Measurements from ENCODE around the gene DPYD. TPM values are rescaled to one million over a fixed set of nuclear protein-coding genes. Genes with fewer than 3 reads are reported as not detected.

The DPYD gene
- total RNA-seq, 2 donors from 2014 or later = 4.9 to 11.7 TPM

- no peaks in the 10 kb centered on the region for H3K36me3 ChIP-seq
- DNase-seq = no peak
- no peak overlapping the region for H3K9ac ChIP-seq (ENCODE audit: low read depth in 2 of 2, low read length in 2 of 2)
- no peaks in the 10 kb centered on the region for H3K27me3 ChIP-seq
- no peak overlapping the region for H3K4me3 ChIP-seq
- no peak overlapping the region for H3K27ac ChIP-seq
- no peak for TF ChIP-seq CTCF (IDR thresholded peaks at IDR 0.05)
- intact Hi-C loops (cut with DNase I) = no loop called here
- H3K9me3 ChIP-seq = no peaks in the 10 kb centered on the region
- H3K4me1 ChIP-seq = no peaks in the 10 kb centered on the region
These were observed 655.2 kb downstream of the DPYD start for GRCh38 chr1:97265630-97266029.

- DNase-seq = no peak
- no peak overlapping the region for H3K9ac ChIP-seq (ENCODE audit: low read depth in 2 of 2, low read length in 2 of 2)
- H3K4me1 ChIP-seq = no peaks in the 10 kb centered on the region
- H3K9me3 ChIP-seq = no peaks in the 10 kb centered on the region
- intact Hi-C loops (cut with DNase I) = no loop called here
- H3K27ac ChIP-seq = no peak overlapping the region
- no peak overlapping the region for H3K4me3 ChIP-seq
- no peak for TF ChIP-seq CTCF (IDR thresholded peaks at IDR 0.05)
- no peaks in the 10 kb centered on the region for H3K27me3 ChIP-seq
- H3K36me3 ChIP-seq = no peaks in the 10 kb centered on the region
These were observed 658.0 kb downstream of the DPYD start for GRCh38 chr1:97262842-97263241.

- no peak for DNase-seq
These were observed 662.2 kb downstream of the DPYD start for GRCh38 chr1:97258597-97258996.

GRCh38 chr1:97254731-97255463, 665.9 kb downstream of the DPYD start:
- H3K9ac ChIP-seq (ENCODE audit: low read depth in 2 of 2, low read length in 2 of 2) = no peak overlapping the region
- no peaks in the 10 kb centered on the region for H3K4me1 ChIP-seq
- DNase-seq = no peak
- no peak for TF ChIP-seq CTCF (IDR thresholded peaks at IDR 0.05)
- no peak overlapping the region for H3K4me3 ChIP-seq
- H3K9me3 ChIP-seq = no peaks in the 10 kb centered on the region
- intact Hi-C loops (cut with DNase I) = no loop called here
- no peak overlapping the region for H3K27ac ChIP-seq
- no peaks in the 10 kb centered on the region for H3K36me3 ChIP-seq
- H3K27me3 ChIP-seq = no peaks in the 10 kb centered on the region

More at GRCh38 chr1:97258597-97258996, 662.2 kb downstream of the DPYD start:
- Histone ChIP-seq H3K27ac (no peak overlapping the region), H3K4me3 (no peak overlapping the region), H3K9ac (ENCODE audit: low read depth in 2 of 2, low read length in 2 of 2) (no peak overlapping the region), H3K27me3 (no peaks in the 10 kb centered on the region), H3K4me1 (no peaks in the 10 kb centered on the region), H3K36me3 (no peaks in the 10 kb centered on the region), H3K9me3 (no peaks in the 10 kb centered on the region)
- intact Hi-C loops (cut with DNase I) = no loop called here
- TF ChIP-seq CTCF (IDR thresholded peaks at IDR 0.05) = no peak

- Histone ChIP-seq H3K4me3 (no peak overlapping the region), H3K9ac (ENCODE audit: low read depth in 2 of 2, low read length in 2 of 2) (no peak overlapping the region), H3K9me3 (no peaks in the 10 kb centered on the region), H3K27me3 (no peaks in the 10 kb centered on the region), H3K4me1 (no peaks in the 10 kb centered on the region), H3K36me3 (no peaks in the 10 kb centered on the region), H3K27ac (no peak overlapping the region)
- DNase-seq = no peak
- TF ChIP-seq CTCF (IDR thresholded peaks at IDR 0.05) = no peak
- intact Hi-C loops (cut with DNase I) = no loop called here
These were observed 667.9 kb downstream of the DPYD start for GRCh38 chr1:97252925-97253324.

Measured in colonic mucosa (tissue), 4 donors.